Head of caudate nucleus (tissue), 42 donors: ENCODE data around the gene FBXW9.
A peak's percentile ranks its signal among the peaks of the same experiment; 100 is the strongest.
"Not testable (repeated sequence)": the region's sequence is repeated elsewhere in the genome, so short reads cannot be mapped to it uniquely, and the experiment has no call there.

Experiments
- DNase-seq, 42 donors: peaks; one replicate each; pipeline versions ENCODE4 v3.0.0 to v3.0.0-alpha.2; 2020 to 2021; ENCODE audit warnings: mixed read lengths in 7 of 42
- intact Hi-C: fragments of 100-400 bp; cut with DNase I; formaldehyde crosslinking; loops from one replicate; pipeline ENCODE4 v1.15.0; 2022

FBXW9 gene

DNA sequence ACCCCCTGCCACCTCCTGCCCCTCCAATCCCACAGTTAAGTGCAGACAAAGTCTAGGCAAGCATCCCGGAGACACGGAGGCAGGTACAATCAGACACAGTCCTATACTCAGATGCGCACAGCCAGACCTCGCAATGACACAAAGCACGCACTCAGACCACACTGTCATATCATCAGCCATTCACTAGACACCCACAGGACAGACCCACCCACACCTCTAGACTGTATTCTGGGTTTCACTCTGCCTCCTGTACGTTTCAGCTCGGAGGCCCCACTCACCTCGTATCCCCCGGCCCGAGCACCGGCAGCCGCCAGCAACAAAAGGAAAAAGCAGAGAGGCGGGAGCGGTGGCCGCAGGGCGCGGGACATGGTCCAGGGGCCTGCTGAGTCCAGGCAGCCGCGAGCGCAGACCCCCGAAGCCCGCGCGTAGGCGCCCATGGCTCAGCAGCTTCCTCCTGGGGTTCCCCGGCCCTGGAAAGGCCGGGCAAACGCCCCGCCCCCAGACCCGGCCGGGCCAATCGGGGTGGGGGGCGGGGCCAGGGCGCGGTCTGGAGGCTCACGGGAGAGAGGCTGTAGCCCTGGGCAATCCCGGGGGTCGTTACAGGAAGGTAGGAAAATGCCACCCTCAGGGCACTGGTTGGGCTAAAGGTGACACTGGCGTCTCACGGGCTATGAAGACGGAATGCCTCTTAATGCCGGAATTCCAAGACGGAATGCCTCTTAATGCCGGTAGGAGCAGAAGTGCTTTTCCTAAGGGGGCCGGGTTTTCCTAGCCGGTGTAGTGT is 30.0 kb downstream of the FBXW9 start, which contains the start of the genes MAN2B1 and WDR83:
Gene MAN2B1 (minus strand): TSS at position 478 of the 784 bp plus-strand sequence. CDS start 41 bp downstream, at position 437.
Gene WDR83 (plus strand): TSS at position 543 of the 784 bp plus-strand sequence. CDS start 2,984 bp downstream, outside the sequence.
- peak; percentile 15 to 88 (median 76) for DNase-seq
- intact Hi-C loops = loop anchor here (10.0 kb wide), 1 partner anchor 102 kb away; no protein-coding TSS in a partner anchor

DNA sequence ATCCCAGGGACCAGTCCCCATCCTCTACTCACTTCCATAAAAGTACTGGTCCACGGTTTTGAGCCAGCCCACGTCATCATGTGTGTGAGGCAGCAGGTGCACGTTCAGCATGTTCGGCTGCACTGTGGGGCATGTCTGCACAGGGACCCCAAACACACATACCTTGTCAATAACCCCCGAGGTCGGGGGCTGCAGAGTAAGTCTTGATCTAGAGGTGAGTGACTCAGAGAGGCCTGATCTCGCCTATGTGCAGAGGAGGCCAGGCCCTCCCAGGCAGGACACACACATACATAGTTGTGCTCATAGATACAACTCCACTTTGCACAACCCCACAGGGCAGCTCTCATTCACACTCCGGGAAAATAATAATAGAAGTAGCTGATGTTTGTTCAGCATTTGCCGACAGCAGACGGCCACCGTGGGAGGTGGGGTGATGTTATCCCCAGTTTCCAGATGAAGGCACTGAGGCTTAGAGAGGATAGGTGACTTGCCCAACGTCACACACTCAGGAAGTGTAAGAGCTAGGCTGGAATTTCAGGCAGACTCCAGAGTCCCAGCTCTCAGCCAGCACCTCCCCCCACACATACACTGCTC is 30.7 kb downstream of the FBXW9 start:
- DNase-seq = no peak
- intact Hi-C loops = loop anchor here (10.0 kb wide), 1 partner anchor 101 kb away; no protein-coding TSS in a partner anchor

DNA sequence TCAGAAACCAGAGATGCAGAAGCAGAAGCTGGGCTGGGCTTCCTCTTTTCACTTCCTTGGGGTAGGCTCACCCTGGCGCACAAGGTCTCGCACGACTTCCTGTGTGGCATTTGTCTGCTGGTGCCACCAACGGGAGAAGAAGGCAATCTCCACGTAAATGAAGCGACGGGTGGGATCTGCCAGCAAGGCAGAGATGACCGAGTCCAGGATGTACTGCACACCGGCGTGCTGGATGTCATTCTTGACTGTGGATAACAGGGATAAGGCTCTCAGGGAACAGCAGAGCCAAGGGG is 31.2 kb downstream of the FBXW9 start:
- intact Hi-C loops = loop anchor here (10.0 kb wide), 1 partner anchor 100 kb away; no protein-coding TSS in a partner anchor
- DNase-seq = peak in 34 of 42 donors; percentile 20 to 69 (median 45)

DNA sequence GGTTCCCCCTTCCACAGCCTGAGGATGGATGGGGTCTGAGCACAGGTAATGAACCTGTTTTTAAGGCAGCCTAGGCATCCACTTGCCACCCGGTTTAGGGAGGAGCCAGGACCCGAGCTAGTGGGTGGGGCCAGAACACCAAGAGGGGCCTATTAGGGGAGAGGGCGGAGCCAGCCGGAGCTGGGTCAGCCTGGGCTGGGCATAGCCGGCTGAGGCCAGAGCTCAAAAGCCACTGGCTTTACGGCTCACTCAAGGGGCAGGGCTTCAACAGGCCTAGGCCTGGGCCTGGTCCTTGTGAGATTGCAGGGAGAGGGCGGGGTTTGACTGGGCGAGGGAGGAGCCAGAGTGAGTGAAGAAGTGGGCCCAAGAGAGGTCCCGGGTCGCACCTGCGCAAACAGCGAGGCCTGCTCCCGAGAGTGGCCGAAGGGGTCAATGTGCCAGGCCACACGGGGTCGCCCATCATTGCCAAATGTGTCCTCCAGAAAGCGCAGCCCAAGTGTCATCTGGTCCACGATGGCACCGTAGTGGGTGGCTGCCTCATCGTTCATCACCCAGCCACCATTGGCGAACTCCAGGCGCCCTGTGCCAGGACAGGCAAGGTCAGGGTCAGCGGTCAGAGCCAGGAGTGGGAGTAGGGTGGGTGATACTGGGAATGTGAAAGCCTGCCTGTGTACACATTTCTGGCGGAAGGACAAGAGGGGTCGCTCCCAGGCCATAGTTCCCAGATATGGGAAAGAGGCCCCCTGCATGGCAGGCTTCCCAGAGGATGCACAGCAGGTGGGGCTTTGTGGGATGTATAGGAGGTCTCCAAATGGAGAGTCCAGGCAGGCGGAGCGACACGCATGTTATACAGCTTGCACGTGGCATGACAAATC is 31.8 kb downstream of the FBXW9 start:
- intact Hi-C loops = loop anchor here (10.0 kb wide), 1 partner anchor 100 kb away; no protein-coding TSS in a partner anchor
- DNase-seq = no peak

DNA sequence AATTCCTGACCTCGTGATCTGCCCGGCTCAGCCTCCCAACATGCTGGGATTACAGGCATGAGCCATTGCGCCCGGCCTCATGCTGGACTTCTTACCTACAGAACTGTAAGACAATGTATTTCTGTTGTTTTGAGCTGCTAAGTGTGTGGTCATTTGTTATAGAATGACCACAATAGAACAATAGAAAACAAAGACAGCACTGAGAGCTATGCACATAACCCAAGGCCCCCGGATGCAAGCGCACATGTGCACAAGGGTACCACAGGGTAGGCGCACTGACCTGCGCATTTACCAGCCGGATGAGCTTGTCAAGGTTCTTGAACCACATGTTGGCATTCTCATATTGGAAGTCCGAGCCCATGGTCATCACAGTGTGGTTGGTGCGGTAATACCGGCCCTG is 35.5 kb downstream of the FBXW9 start:
- intact Hi-C loops = loop anchor here (10.0 kb wide), 1 partner anchor 96 kb away; no protein-coding TSS in a partner anchor
- peak in 10 of 42 donors; percentile 18 to 63 (median 40) for DNase-seq

DNA sequence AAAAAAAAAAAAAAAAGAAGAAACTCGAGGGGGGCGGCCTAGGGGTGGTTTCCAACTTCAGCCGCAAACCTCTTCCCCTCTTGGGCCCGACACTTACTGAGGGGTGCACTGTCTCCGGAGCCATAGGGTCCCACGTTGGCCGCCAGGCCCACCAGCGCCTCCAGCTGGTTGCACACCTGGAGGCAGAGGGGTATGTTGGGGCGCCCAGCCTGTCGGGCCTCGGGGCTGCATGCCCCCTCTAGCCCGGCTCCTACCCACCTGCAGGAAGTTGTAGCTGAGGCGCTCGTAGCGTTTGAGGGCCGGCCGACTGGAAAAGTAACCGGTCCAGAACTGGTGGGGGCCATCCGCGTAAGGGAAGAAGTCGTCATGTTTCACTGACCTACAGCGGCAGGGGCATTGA is 38.5 kb downstream of the FBXW9 start:
- intact Hi-C loops = no loop called here
- DNase-seq = no peak

DNA sequence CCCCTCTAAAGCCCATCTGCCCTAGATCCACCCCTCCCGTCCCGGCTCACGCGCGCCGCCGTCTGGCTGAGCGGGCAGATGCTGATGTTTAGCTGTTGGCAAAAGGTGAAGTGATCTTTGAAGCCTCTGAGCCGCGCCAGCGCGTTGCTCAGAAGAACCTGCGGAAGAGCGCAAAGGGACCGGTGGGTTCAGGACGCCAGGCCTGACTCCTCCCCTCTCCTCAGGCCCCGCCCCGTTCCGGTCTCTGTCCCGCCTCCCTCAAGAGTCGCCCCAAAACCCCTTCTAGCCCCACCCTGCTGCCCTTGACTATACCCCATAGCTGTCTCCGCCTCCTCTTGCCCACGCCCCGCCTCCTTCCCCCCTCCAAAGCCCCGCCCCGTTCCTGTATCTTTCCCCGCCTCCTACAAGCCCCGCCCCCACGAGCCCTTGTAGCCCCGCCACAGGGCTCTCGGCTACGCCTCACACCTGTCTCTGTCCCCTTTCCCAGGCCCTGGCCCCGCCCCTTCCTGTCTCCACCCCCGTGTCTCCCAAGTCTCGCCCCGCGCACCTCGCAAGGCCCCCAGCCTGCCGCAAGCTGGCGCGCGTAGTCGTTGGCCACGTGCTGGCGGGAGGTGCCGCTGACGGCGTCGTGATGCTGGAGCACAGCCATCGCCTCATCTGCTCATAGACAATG is 39.4 kb downstream of the FBXW9 start:
- intact Hi-C loops = no loop called here
- no peak for DNase-seq

DNA sequence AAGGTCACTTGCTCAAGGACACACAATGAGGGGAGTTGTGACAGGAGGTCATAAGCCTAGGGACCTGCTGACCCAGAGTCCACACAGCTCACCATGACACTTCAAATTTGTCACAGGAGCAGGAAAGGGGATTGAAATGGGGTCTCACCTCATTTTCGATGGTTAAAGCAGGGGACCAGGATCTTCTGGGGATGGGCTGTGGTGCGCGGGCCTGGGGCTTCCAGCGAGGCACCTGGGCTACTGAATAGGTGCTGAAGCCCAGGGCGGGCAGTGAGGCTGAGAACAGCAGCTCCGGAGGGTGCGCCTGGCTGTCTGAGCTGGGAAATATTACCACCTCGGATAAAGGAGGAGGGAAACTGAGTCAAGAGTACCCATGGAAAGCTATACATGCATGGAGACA is 40.9 kb downstream of the FBXW9 start:
- intact Hi-C loops = no loop called here
- DNase-seq = no peak

DNA sequence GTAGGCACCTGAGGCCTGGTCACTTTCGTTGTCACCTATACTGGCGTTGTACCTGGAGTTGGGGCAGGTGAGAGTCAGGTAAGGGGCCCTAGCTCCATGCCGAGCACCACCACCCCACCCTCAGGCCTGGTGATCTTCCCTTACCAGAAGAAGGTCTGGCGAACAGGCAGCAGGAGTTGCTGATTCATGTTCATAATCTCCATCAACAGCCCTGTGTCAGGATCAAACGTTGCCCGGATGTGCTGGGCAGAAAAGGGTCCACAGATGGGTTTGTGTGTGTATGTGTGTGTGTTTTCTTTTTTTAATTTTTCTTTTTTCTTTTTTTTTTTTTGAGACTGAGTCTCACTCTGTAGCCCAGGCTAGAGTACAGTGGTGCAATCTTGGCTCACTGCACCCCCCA is 44.2 kb downstream of the FBXW9 start:
- DNase-seq = no peak
- intact Hi-C loops = no loop called here

DNA sequence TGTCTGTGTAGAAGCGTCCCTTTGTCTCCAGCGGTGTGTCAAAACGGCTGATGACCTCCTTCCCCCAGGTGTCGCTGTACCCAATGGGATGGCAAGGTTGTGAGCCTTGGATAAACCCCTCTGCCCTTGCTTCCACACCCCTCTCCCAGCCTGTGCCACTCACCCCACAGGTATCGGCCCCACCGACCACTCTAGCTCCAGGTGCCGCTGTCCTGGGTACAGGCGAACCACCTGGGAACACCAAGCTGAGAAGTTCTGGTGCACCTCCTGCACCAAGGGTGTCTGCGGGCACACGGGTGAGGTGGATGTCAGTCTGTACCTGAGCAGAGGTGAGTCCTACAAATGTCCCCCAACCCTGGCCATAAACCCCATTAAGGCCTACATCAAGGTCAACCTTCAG is 46.5 kb downstream of the FBXW9 start:
- intact Hi-C loops = no loop called here
- DNase-seq = no peak

DNA sequence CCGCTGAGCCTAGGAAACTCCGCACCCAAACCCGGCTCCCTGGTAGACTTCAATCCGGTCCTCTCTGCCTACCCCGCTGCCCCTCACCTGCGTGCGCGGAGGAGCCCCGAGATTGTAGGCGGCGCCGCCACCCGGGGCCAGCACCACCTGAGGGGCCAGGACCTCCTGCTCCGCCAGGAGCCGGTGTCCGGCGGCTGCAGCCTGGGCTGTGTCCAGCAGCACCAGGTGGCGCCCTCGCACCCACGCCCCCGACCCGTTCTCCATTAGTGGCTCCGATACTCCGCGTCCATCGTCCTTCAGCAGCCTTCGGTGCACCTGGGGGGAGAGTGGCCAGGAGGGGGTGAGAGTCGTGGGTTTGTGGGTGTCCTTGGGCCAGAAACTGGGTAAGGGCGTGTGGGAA is 48.3 kb downstream of the FBXW9 start:
- DNase-seq = peak in 1 of 42 donors; percentile 52
- intact Hi-C loops = no loop called here

DNA sequence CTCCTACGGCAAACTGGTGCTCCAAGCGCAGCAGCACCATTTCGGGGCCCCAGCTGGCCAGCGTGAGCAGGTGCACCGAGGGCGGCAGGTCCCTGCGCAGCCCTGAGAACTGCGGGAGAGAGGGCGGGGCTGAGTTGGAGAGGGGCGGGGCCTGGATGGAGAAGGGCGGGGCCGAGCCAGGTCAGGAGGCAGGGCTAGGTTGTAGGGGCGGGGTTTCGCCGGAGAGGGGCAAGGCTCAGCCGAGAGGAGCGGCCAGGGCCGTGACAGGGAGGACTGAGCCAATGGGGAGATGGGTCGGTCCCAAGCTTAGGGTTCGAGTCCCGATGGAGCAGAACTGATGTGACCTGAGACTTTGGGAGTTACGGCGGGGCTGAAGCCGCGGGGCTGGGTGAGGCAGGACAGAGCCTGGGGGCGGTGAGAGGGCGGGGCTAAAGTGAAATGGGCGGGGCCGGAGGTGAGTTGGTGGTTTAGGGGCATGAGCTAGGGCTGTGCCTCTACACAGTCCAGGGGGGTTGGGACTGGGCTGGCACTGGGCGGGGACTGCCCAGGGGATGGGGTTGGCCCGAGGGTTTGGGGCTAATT is 48.9 kb downstream of the FBXW9 start:
- peak in 36 of 42 donors; percentile 24 to 76 (median 58) for DNase-seq
- intact Hi-C loops = no loop called here

DNA sequence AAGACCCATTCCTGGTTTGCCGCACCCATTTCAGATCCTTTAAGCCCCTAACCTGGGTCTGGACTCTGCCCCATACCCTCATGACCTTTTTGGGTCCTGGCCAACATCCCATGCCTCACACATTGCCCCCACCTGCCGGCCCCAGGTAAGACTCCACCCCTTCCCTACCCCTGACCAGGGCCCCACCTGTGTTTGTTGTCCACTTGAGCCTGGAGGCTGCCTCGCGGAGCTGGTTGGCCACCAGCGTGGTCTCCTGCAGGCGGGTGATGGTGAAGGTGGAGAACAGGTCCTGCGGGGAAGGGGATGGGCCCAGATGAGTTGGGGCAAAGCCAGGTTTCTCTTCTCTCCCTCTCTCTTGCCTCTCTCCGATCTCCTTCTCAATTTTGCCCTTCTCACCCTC is 49.4 kb downstream of the FBXW9 start:
- DNase-seq = no peak
- intact Hi-C loops = no loop called here

DNA sequence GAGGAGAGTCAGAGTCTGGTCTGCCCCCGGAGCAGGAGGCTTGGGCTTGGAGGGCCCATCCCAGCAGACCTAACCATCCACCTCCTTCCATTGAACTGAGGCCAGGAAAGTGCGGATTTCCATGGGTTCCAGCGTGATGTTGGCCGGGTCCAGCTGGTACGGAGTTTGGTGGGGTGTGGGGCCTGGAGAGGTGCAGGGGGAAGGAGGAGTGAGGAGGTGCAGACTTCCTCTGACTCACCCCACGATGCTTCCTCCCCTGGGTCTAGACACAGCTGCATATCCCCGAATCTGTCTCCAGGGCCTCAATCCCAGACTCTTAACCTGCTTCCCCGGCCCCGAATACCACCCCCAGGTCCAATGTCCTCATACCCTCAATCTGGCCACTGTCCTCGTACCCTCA is 49.9 kb downstream of the FBXW9 start:
- DNase-seq = no peak
- intact Hi-C loops = no loop called here

DNA sequence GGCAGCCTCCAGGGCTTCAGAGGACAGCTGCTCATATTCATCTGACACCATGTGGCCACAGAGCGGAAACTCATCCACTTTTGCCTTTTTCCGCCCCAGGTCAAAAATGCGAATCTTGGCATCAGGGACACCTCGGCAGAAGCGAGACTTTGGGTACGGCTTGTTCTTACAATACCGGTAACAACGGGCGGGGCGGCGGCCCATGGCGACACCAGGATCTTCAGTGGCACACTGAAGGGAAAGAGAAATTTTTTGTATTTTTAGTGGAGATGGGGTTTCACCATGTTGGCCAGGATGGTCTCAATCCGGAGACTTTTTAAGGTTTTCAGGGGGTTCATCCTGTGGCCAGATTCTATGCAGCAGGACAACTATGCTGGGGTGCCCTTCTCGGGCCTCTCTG is 52.7 kb downstream of the FBXW9 start:
- DNase-seq, intact Hi-C loops: not testable (repeated sequence)

DNA sequence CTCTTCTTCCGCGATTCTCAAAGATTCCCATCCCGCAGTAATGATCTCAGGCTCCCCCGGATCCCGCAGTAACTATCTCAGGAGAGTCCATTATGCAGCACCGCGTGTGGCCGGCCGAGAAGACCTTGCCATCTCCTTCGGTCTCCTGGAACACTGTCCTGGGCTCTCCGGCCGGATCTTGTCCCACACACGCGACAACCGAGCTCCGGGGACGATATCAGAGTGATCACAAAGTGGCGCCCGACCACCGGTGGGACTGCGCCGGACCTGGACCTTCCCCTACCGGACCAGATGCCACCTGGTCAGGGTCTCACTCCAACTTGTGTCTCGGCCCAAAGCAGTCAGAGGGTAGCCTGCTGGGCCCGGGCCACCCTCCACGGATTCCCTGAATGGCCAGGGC is 53.9 kb downstream of the FBXW9 start:
- intact Hi-C loops = no loop called here
- DNase-seq = no peak

DNA sequence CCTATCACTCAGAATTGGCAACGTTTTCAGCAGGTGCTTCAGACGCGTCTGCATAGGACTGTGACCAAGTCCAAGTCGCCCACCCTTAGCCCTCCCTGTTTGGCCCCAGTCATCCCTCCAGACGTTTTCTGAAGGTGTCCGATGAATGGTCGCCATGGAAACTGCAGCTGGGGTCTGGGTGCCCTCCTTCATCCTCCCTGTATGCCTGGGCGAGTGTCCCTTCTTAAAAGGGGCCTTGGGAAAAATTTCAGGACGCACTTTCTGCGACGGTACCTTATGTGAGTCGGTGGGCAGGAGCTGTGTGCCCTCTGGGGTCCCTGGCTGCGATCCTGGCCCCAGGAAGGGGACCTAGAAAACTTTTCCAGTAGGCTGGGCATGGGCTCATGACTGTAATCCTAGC is 55.0 kb downstream of the FBXW9 start:
- intact Hi-C loops = no loop called here
- DNase-seq = no peak

DNA sequence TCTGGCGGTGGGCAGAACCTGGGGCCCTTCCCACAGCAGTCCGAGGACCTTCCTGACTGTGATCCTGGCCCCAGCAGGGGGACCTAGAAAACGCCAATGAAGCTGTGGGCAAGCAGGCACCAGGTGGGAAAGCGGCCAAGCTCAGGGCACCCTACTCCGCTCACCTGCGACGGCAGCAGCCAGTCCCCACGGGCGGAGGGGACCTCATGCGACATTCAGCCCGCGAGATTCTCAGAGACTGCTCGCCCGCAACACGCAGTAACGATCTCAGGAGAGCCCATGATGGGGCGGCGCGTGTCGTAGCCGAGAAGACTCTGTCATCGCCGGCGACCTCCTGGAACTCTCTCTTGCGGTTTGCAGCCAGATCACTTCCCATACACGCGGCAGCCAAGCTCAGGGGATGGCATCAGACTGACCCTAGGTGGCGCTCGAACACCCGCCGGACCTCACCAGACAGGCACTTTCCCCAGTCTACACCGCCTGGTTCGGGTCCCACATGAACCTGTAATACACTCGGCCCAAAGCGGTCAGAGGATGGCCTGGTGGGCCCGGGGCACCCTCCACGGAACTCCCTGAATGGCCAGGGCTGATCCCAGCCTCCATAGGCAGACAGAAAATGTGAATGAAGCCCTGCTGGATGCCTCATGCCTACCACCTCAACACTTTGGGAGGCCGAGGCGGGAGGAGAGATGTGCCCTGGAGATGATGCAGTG is 56.4 kb downstream of the FBXW9 start:
- DNase-seq = peak; percentile 65 to 92 (median 81)
- intact Hi-C loops = no loop called here
